MM.1S (cell line): ENCODE measurements around the gene FBXL13.

Experiments used
- DNase-seq: peaks from one replicate; pipeline ENCODE4 v3.0.0-alpha.2; 2015
- H2AFZ ChIP-seq: fragments of 300-600 bp; sonication (generic); 2 replicates; pipeline ENCODE4 v1.6.0; 2016; ENCODE audit warnings: antibody characterized with exemption, low read length
- H3F3A ChIP-seq: fragments of 300-600 bp; sonication (generic); 2 replicates; pipeline ENCODE4 v1.6.1; 2016; ENCODE audit warnings: mild to moderate bottlenecking, antibody characterized with exemption, low read length, moderate library complexity, mixed read lengths; ENCODE audit not compliant: insufficient read depth
- H3K27ac ChIP-seq: fragments of 300-600 bp; sonication (generic); 2 replicates; pipeline ENCODE4 v1.5.1; 2016; ENCODE audit warnings: mild to moderate bottlenecking, low read length
- H3K27me3 ChIP-seq: fragments of 300-600 bp; sonication (generic); replicated peaks from 2 replicates; pipeline ENCODE4 v1.6.0; 2016; ENCODE audit warnings: low read length; ENCODE audit not compliant: insufficient read depth
- H3K36me3 ChIP-seq: fragments of 300-600 bp; sonication (generic); replicated peaks from 2 replicates; pipeline ENCODE4 v1.6.1; 2016; ENCODE audit warnings: mild to moderate bottlenecking, low read length, mixed read lengths; ENCODE audit not compliant: insufficient read depth
- H3K4me1 ChIP-seq: fragments of 300-600 bp; sonication (generic); 2 replicates; pipeline ENCODE4 v1.6.1; 2016; ENCODE audit warnings: low read length, mixed read lengths
- H3K4me2 ChIP-seq: fragments of 300-600 bp; sonication (generic); 2 replicates; pipeline ENCODE4 v1.6.0; 2016; ENCODE audit warnings: low read depth, low read length
- H3K4me3 ChIP-seq: fragments of 300-600 bp; sonication (generic); 2 replicates; pipeline ENCODE4 v1.5.1; 2016; ENCODE audit warnings: low read length, mixed read lengths
- H3K79me2 ChIP-seq: fragments of 300-600 bp; sonication (generic); 2 replicates; pipeline ENCODE4 v1.6.1; 2016; ENCODE audit warnings: mixed run types, low read length, mixed read lengths
- H3K9ac ChIP-seq: fragments of 300-600 bp; sonication (generic); 2 replicates; pipeline ENCODE4 v1.6.1; 2016; ENCODE audit warnings: low read length, mixed read lengths
- H3K9me2 ChIP-seq: fragments of 300-600 bp; sonication (generic); replicated peaks from 2 replicates; pipeline ENCODE4 v1.6.1; 2016; ENCODE audit warnings: mild to moderate bottlenecking, low read length, mixed read lengths; ENCODE audit not compliant: insufficient read depth
- H3K9me3 ChIP-seq: fragments of 300-600 bp; sonication (generic); replicated peaks from 2 replicates; pipeline ENCODE4 v1.6.1; 2016; ENCODE audit warnings: mild to moderate bottlenecking, low read length, mixed read lengths; ENCODE audit not compliant: insufficient read depth
- H4K20me1 ChIP-seq: fragments of 300-600 bp; sonication (generic); 2 replicates; pipeline ENCODE4 v1.6.1; 2016; ENCODE audit warnings: mild to moderate bottlenecking, low read length, moderate library complexity, mixed read lengths; ENCODE audit not compliant: insufficient read depth
- EZH2 ChIP-seq: fragments of 300-600 bp; sonication (generic); optimal IDR thresholded peaks from 2 replicates; pipeline ENCODE3; 2017; ENCODE audit warnings: low read depth, mild to moderate bottlenecking, antibody characterized with exemption, low read length, mixed read lengths
- EZH2phosphoT487 ChIP-seq: fragments of 300-600 bp; sonication (generic); IDR thresholded peaks from 2 replicates; pipeline ENCODE4 v1.6.1; 2018; ENCODE audit warnings: antibody characterized with exemption, low read length
- TF ChIP-seq, protein P1 (sequence below): fragments of 300-600 bp; sonication (generic); IDR thresholded peaks from 2 replicates; pipeline ENCODE4 v1.5.1; 2016; ENCODE audit warnings: antibody characterized with exemption, low read length, mixed read lengths

Gene FBXL13

GRCh38 chr7:102990642-102991041, 84.0 kb downstream of the FBXL13 start:
- no peak for TF ChIP-seq EZH2phosphoT487
- TF ChIP-seq, protein P1, sequence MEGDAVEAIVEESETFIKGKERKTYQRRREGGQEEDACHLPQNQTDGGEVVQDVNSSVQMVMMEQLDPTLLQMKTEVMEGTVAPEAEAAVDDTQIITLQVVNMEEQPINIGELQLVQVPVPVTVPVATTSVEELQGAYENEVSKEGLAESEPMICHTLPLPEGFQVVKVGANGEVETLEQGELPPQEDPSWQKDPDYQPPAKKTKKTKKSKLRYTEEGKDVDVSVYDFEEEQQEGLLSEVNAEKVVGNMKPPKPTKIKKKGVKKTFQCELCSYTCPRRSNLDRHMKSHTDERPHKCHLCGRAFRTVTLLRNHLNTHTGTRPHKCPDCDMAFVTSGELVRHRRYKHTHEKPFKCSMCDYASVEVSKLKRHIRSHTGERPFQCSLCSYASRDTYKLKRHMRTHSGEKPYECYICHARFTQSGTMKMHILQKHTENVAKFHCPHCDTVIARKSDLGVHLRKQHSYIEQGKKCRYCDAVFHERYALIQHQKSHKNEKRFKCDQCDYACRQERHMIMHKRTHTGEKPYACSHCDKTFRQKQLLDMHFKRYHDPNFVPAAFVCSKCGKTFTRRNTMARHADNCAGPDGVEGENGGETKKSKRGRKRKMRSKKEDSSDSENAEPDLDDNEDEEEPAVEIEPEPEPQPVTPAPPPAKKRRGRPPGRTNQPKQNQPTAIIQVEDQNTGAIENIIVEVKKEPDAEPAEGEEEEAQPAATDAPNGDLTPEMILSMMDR = no peak
- TF ChIP-seq EZH2 = no peak
- Histone ChIP-seq H3K4me3 (no peak overlapping the region), H4K20me1 (no peaks in the 10 kb centered on the region), H3K79me2 (no peaks in the 10 kb centered on the region), H3F3A (no peaks in the 10 kb centered on the region), H3K4me2 (no peak overlapping the region), H3K36me3 (no peaks in the 10 kb centered on the region), H3K27ac (no peak overlapping the region), H3K27me3 (no peaks in the 10 kb centered on the region), H3K9ac (no peak overlapping the region), H3K4me1 (no peaks in the 10 kb centered on the region), H2AFZ (no peak overlapping the region), H3K9me3 (no peaks in the 10 kb centered on the region), H3K9me2 (no peaks in the 10 kb centered on the region)
- no peak for DNase-seq

DNA sequence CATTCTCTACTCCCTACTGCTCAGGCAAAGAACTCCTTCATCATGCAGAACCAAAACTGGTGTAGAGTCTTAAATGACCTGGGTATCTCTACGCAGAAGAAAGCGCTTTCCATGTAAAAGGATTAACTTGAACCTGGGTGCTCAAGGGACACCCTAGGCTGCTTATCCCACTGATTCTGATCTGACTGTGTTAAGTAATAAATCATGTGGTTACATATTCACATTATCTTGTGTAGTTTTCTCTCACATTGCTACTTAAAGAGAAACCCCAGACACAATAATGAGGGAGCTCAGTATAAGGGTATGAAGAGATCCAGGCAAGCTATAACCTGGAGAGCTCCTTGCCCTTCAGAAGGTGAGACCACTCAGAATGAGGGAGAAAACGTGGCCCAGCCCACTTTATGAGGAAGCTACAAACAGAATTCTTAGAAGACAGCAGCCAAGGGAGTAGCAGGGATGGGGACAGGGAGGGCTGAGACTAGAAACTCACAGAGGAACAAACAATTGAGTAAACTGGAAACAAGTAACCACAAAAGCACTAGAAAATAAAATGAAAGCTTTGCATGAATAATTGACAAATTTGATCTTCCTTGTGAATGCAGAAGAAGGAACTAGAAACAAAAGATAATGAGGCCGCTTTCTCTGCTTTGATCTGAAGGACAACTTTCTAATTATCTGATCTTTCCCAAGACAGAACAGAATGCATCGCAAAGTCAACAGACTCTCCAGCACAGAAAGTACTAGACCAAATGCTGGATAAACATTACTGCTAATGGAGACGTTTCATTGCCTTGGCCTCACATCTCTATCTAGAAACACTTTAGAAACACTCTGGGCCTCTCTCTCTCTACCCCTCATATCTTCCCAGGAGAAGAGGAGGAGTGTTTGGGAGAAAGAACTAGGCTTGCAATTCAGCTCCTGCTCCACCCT, 85.7 kb downstream of the FBXL13 start:
- Histone ChIP-seq H3F3A (no peaks in the 10 kb centered on the region), H3K36me3 (no peaks in the 10 kb centered on the region), H3K4me2 (no peak overlapping the region), H3K4me1 (no peaks in the 10 kb centered on the region), H3K4me3 (no peak overlapping the region), H3K27ac (no peak overlapping the region), H3K27me3 (no peaks in the 10 kb centered on the region), H3K9me2 (no peaks in the 10 kb centered on the region), H2AFZ (no peak overlapping the region), H4K20me1 (no peaks in the 10 kb centered on the region), H3K79me2 (no peaks in the 10 kb centered on the region), H3K9ac (no peak overlapping the region), H3K9me3 (no peaks in the 10 kb centered on the region)
- no peak for DNase-seq
- TF ChIP-seq, protein P1 = no peak
- TF ChIP-seq EZH2 = no peak
- no peak for TF ChIP-seq EZH2phosphoT487

- Histone ChIP-seq H3K4me2 (no peak overlapping the region), H3K9me3 (no peaks in the 10 kb centered on the region), H2AFZ (no peak overlapping the region), H3K79me2 (no peaks in the 10 kb centered on the region), H3K27ac (no peak overlapping the region), H3K36me3 (no peaks in the 10 kb centered on the region), H3K4me3 (no peak overlapping the region), H4K20me1 (no peaks in the 10 kb centered on the region), H3F3A (no peaks in the 10 kb centered on the region), H3K4me1 (no peaks in the 10 kb centered on the region), H3K27me3 (no peaks in the 10 kb centered on the region), H3K9ac (no peak overlapping the region), H3K9me2 (no peaks in the 10 kb centered on the region)
- TF ChIP-seq, protein P1 = no peak
- no peak for TF ChIP-seq EZH2phosphoT487
- TF ChIP-seq EZH2 = no peak
- no peak for DNase-seq
These were observed 86.5 kb downstream of the FBXL13 start for GRCh38 chr7:102988088-102988487.
